T-helper 2 cell treated with Interferon-gamma antibody and Interleukin-4, amounts not matched to agents 100 ng/mL and 5 ng/mL, for 36 hours (primary cell): ENCODE measurements around the gene POU6F2. TPM values are rescaled to one million over a fixed set of nuclear protein-coding genes. Genes with fewer than 3 reads are reported as not detected.
"Not testable (repeated sequence)": the region's sequence is repeated elsewhere in the genome, so short reads cannot be mapped to it uniquely, and the experiment has no call there.

ENCODE experiments used
- intact Hi-C: fragments of 100-400 bp; cut with micrococcal nuclease; formaldehyde crosslinking; loops from one replicate; pipeline ENCODE4 v1.15.1; 2023
- total RNA-seq: library from RNA; stranded (reverse); gene quantifications from 2 replicates; pipeline ENCODE4 v1.2.3, GENCODE V29; 2022

POU6F2 gene
- total RNA-seq, 1 donor from 2014 or later = not detected

- intact Hi-C loops = no loop called here
Measured at GRCh38 chr7:39299695-39300094, 322.0 kb downstream of the POU6F2 start.

GRCh38 chr7:39300276-39300675, 322.6 kb downstream of the POU6F2 start:
- intact Hi-C loops = no loop called here

GRCh38 chr7:39301543-39301942, 323.8 kb downstream of the POU6F2 start:
- intact Hi-C loops = no loop called here

- intact Hi-C loops = no loop called here
Measured at GRCh38 chr7:39304178-39304577, 326.5 kb downstream of the POU6F2 start.

GRCh38 chr7:39304668-39305405, 327.1 kb downstream of the POU6F2 start:
- intact Hi-C loops = no loop called here

GRCh38 chr7:39306016-39306570, 328.4 kb downstream of the POU6F2 start:
- intact Hi-C loops = no loop called here

GRCh38 chr7:39310699-39311098, 333.0 kb downstream of the POU6F2 start:
- intact Hi-C loops = no loop called here

- intact Hi-C loops = no loop called here
Measured at GRCh38 chr7:39312254-39312989, 334.7 kb downstream of the POU6F2 start.

GRCh38 chr7:39313376-39313775, 335.7 kb downstream of the POU6F2 start:
- intact Hi-C loops = no loop called here

- intact Hi-C loops = no loop called here
Measured at GRCh38 chr7:39313974-39314373, 336.3 kb downstream of the POU6F2 start.

GRCh38 chr7:39317107-39317506, 339.4 kb downstream of the POU6F2 start:
- intact Hi-C loops = no loop called here

- intact Hi-C loops = no loop called here
Measured at GRCh38 chr7:39317896-39318295, 340.2 kb downstream of the POU6F2 start.

- intact Hi-C loops = no loop called here
Measured at GRCh38 chr7:39321245-39321644, 343.5 kb downstream of the POU6F2 start.

GRCh38 chr7:39321909-39322498, 344.3 kb downstream of the POU6F2 start:
- intact Hi-C loops = no loop called here

- intact Hi-C loops = no loop called here
Measured at GRCh38 chr7:39324139-39324760, 346.5 kb downstream of the POU6F2 start.

GRCh38 chr7:39331607-39332006, 353.9 kb downstream of the POU6F2 start:
- intact Hi-C loops = not testable (repeated sequence)

- intact Hi-C loops = no loop called here
Measured at GRCh38 chr7:39332142-39332541, 354.4 kb downstream of the POU6F2 start.

GRCh38 chr7:39333701-39334100, 356.0 kb downstream of the POU6F2 start:
- intact Hi-C loops = no loop called here

GRCh38 chr7:39336442-39336841, 358.7 kb downstream of the POU6F2 start:
- intact Hi-C loops = no loop called here

GRCh38 chr7:39338716-39339115, 361.0 kb downstream of the POU6F2 start:
- intact Hi-C loops = no loop called here

GRCh38 chr7:39339591-39339990, 361.9 kb downstream of the POU6F2 start:
- intact Hi-C loops = no loop called here

- intact Hi-C loops = no loop called here
Measured at GRCh38 chr7:39341083-39341482, 363.4 kb downstream of the POU6F2 start.
